HEK293 (cell line): ENCODE data around the gene EFCC1.

Experiments used
- CTCF ChIA-PET: fragments of 350-600 bp; formaldehyde crosslinking; extraction: SDS; loops from one replicate; lab custom pipeline; 2021; ENCODE audit warnings: antibody characterized with exemption; lab: Yijun Ruan, JAX
- POLR2A ChIA-PET: fragments of 300-600 bp; formaldehyde crosslinking; extraction: SDS; loops from one replicate; lab custom pipeline; 2020; ENCODE audit warnings: antibody characterized with exemption, inconsistent platforms; lab: Yijun Ruan, JAX
- H3K27ac ChIP-seq: fragments of 200-500 bp; sonication (Bioruptor generic); 2 replicates; pipeline ENCODE4 v1.5.1; 2014; ENCODE audit warnings: low read depth, low read length, control low read depth, inconsistent platforms; ENCODE audit errors: extremely low read depth
- H3K36me3 ChIP-seq, 2 experiments: fragments of 200-500 bp in 1 of 2; sonication (Bioruptor generic) in 1 of 2; 1 replicate in 1 of 2; 2 replicates in 1 of 2; pipeline ENCODE4 v1.5.1; 2014 to 2017; ENCODE audit warnings: inconsistent platforms in 2 of 2, low read length in 2 of 2; ENCODE audit not compliant: control insufficient read depth in 2 of 2, insufficient read depth in 1 of 2
- H3K4me1 ChIP-seq: fragments of 200-500 bp; sonication (Bioruptor generic); 2 replicates; pipeline ENCODE4 v1.5.1; 2014; ENCODE audit warnings: mild to moderate bottlenecking, low read length, inconsistent platforms; ENCODE audit not compliant: control insufficient read depth, insufficient read depth
- H3K4me3 ChIP-seq: 2 replicates; pipeline ENCODE4 v1.5.1; 2011; ENCODE audit warnings: low read depth, mild to moderate bottlenecking, control low read depth, low read length, moderate library complexity
- H3K9me3 ChIP-seq: fragments of 200-500 bp; sonication (Bioruptor generic); 2 replicates; pipeline ENCODE4 v1.5.1; 2014; ENCODE audit warnings: low read depth, low read length, inconsistent platforms; ENCODE audit not compliant: control insufficient read depth, insufficient read depth
- EGR2 ChIP-seq: fragments of 450-650 bp; formaldehyde crosslinking; IDR thresholded peaks from 2 replicates; pipeline ENCODE4 v1.5.1; 2016; ENCODE audit warnings: low read depth, missing biosample characterization, missing genetic modification characterization
- MEIS1 ChIP-seq: sonication (generic); formaldehyde crosslinking; IDR thresholded peaks from 2 replicates; pipeline ENCODE4 v1.8.1; 2022; ENCODE audit warnings: missing genetic modification reagents, mild to moderate bottlenecking, borderline replicate concordance
- OSR2 ChIP-seq: fragments of 450-650 bp; formaldehyde crosslinking; IDR thresholded peaks from 2 replicates; pipeline ENCODE4 v1.5.1; 2016; ENCODE audit warnings: missing biosample characterization, missing genetic modification characterization
- REPIN1 ChIP-seq: fragments of 450-650 bp; formaldehyde crosslinking; IDR thresholded peaks from 2 replicates; pipeline ENCODE4 v1.5.1; 2017; ENCODE audit warnings: missing biosample characterization, missing genetic modification characterization, low read depth
- REST ChIP-seq: fragments of 450-650 bp; formaldehyde crosslinking; IDR thresholded peaks from 2 replicates; pipeline ENCODE4 v1.5.1; 2016; ENCODE audit warnings: missing biosample characterization, missing genetic modification characterization
- SALL2 ChIP-seq: fragments of 450-650 bp; formaldehyde crosslinking; IDR thresholded peaks from 2 replicates; pipeline ENCODE4 v1.5.0; 2017; ENCODE audit warnings: missing biosample characterization, mild to moderate bottlenecking, missing genetic modification characterization, borderline replicate concordance
- SP3 ChIP-seq: fragments of 450-650 bp; formaldehyde crosslinking; IDR thresholded peaks from 2 replicates; pipeline ENCODE4 v1.5.1; 2016; ENCODE audit warnings: missing biosample characterization, missing genetic modification characterization
- ZBTB26 ChIP-seq: fragments of 450-650 bp; formaldehyde crosslinking; optimal IDR thresholded peaks from 2 replicates; pipeline ENCODE3; 2016; ENCODE audit warnings: missing biosample characterization, mild to moderate bottlenecking, missing genetic modification characterization
- ZBTB7A ChIP-seq: fragments of 450-650 bp; formaldehyde crosslinking; IDR thresholded peaks from 2 replicates; pipeline ENCODE4 v1.5.1; 2016; ENCODE audit warnings: low read depth, missing biosample characterization, missing genetic modification characterization
- ZNF157 ChIP-seq: fragments of 450-650 bp; formaldehyde crosslinking; IDR thresholded peaks from 2 replicates; pipeline ENCODE4 v1.5.1; 2016; ENCODE audit warnings: missing biosample characterization, missing genetic modification characterization
- ZNF16 ChIP-seq: fragments of 450-650 bp; formaldehyde crosslinking; IDR thresholded peaks from 2 replicates; pipeline ENCODE4 v1.5.1; 2016; ENCODE audit warnings: low read depth, missing biosample characterization, missing genetic modification characterization
- ZNF175 ChIP-seq: fragments of 450-650 bp; formaldehyde crosslinking; IDR thresholded peaks from 2 replicates; pipeline ENCODE4 v1.5.1; 2016; ENCODE audit warnings: missing biosample characterization, missing genetic modification characterization
- ZNF223 ChIP-seq: fragments of 450-650 bp; formaldehyde crosslinking; IDR thresholded peaks from 2 replicates; pipeline ENCODE4 v1.5.1; 2016; ENCODE audit warnings: missing biosample characterization, missing genetic modification characterization
- ZNF341 ChIP-seq: fragments of 450-650 bp; formaldehyde crosslinking; IDR thresholded peaks from 2 replicates; pipeline ENCODE4; 2016; ENCODE audit warnings: low read depth, missing biosample characterization, missing genetic modification characterization
- ZNF354C ChIP-seq: fragments of 450-650 bp; formaldehyde crosslinking; IDR thresholded peaks from 2 replicates; pipeline ENCODE4 v1.5.1; 2016; ENCODE audit warnings: missing biosample characterization, missing genetic modification characterization, low read depth, borderline replicate concordance
- ZNF404 ChIP-seq: fragments of 450-650 bp; formaldehyde crosslinking; IDR thresholded peaks from 2 replicates; pipeline ENCODE4 v1.5.1; 2017; ENCODE audit warnings: missing biosample characterization, missing genetic modification characterization
- ZNF423 ChIP-seq: fragments of 450-650 bp; formaldehyde crosslinking; IDR thresholded peaks from 2 replicates; pipeline ENCODE4 v1.5.1; 2016; ENCODE audit warnings: missing biosample characterization, missing genetic modification characterization
- ZNF529 ChIP-seq: fragments of 450-650 bp; formaldehyde crosslinking; IDR thresholded peaks from 2 replicates; pipeline ENCODE4 v1.5.1; 2017; ENCODE audit warnings: missing genetic modification characterization, missing biosample characterization; ENCODE audit not compliant: insufficient replicate concordance
- ZNF555 ChIP-seq: fragments of 450-650 bp; formaldehyde crosslinking; conservative IDR thresholded peaks from 2 replicates; pipeline ENCODE4 v1.5.1; 2017; ENCODE audit warnings: missing biosample characterization, mild to moderate bottlenecking, missing genetic modification characterization, inconsistent platforms
- ZNF645 ChIP-seq: fragments of 450-650 bp; formaldehyde crosslinking; IDR thresholded peaks from 2 replicates; pipeline ENCODE4; 2016; ENCODE audit warnings: missing biosample characterization, missing genetic modification characterization
- ZNF664 ChIP-seq: fragments of 450-650 bp; formaldehyde crosslinking; IDR thresholded peaks from 2 replicates; pipeline ENCODE4 v1.5.1; 2016; ENCODE audit warnings: missing biosample characterization, missing genetic modification characterization
- ZNF692 ChIP-seq: fragments of 450-650 bp; formaldehyde crosslinking; IDR thresholded peaks from 2 replicates; pipeline ENCODE4 v1.5.1; 2016; ENCODE audit warnings: missing biosample characterization, missing genetic modification characterization
- ZNF76 ChIP-seq: fragments of 450-650 bp; formaldehyde crosslinking; IDR thresholded peaks from 2 replicates; pipeline ENCODE4; 2016; ENCODE audit warnings: low read depth, missing biosample characterization, missing genetic modification characterization, borderline replicate concordance
- ZSCAN4 ChIP-seq: fragments of 450-650 bp; formaldehyde crosslinking; IDR thresholded peaks from 2 replicates; pipeline ENCODE4 v1.5.1; 2017; ENCODE audit warnings: missing biosample characterization, missing genetic modification characterization

EFCC1 gene

GRCh38 chr3:129025691-129026435 lies 24.8 kb downstream of the EFCC1 start:
- no peaks in the 10 kb centered on the region for H3K9me3 ChIP-seq
- ChIA-PET CTCF (interaction anchor here (0.9 to 3.2 kb wide), 6 partner anchors 9 to 91 kb away, joined by 3 to 22 read pairs (median 7); no protein-coding TSS in a partner anchor), POLR2A (no interaction called here)
- H3K27ac ChIP-seq: no peak overlapping the region
- H3K4me3 ChIP-seq: no peak overlapping the region
- no peaks in the 10 kb centered on the region for H3K36me3 ChIP-seq
- H3K4me1 ChIP-seq: no peaks in the 10 kb centered on the region
- TF ChIP-seq ZNF664 (tag by site-specific recombination): peak; percentile 18; the same call in 1 of the 2 replicates
- TF ChIP-seq ZBTB7A: no peak
- TF ChIP-seq ZNF223 (tag by site-specific recombination): no peak

- ChIA-PET POLR2A (interaction anchor here (0.6 to 1.3 kb wide), 5 partner anchors 13 to 376 kb away, joined by 3 to 6 read pairs (median 4); no protein-coding TSS in a partner anchor), CTCF (interaction anchor here (0.6 to 3.2 kb wide), 19 partner anchors 10 to 1053 kb away, joined by 3 to 22 read pairs (median 4); no protein-coding TSS in a partner anchor)
- Histone ChIP-seq H3K4me3 (peak overlapping the region; percentile 49), H3K4me1 (no peaks in the 10 kb centered on the region), H3K27ac (peak overlapping the region; percentile 1; the same call in 1 of the 2 replicates), H3K9me3 (no peaks in the 10 kb centered on the region), H3K36me3 (no peaks in the 10 kb centered on the region)
- peak; percentile 63 for TF ChIP-seq ZNF341
- TF ChIP-seq ZNF692 (tag by site-specific recombination): no peak
- no peak for TF ChIP-seq MEIS1 (CRISPR knock-in tag)
- TF ChIP-seq ZNF76 (tag by site-specific recombination): no peak
- TF ChIP-seq ZNF645 (tag by site-specific recombination): no peak
- no peak for TF ChIP-seq SP3
- no peak for TF ChIP-seq OSR2 (tag by site-specific recombination)
- no peak for TF ChIP-seq ZNF555 (tag by site-specific recombination)
- no peak for TF ChIP-seq ZNF354C
- no peak for TF ChIP-seq REPIN1
- TF ChIP-seq ZNF423: peak; percentile 88
- no peak for TF ChIP-seq ZNF16 (tag by site-specific recombination)
- no peak for TF ChIP-seq ZNF157 (tag by site-specific recombination)
- 0 out of 2 replicates have a peak, but pooled peaks have one; percentile 10 for TF ChIP-seq EGR2
- TF ChIP-seq ZSCAN4 (tag by site-specific recombination): no peak
- TF ChIP-seq ZBTB26: peak; percentile 61
- no peak for TF ChIP-seq ZNF529 (tag by site-specific recombination)
- no peak for TF ChIP-seq ZNF175 (tag by site-specific recombination)
- TF ChIP-seq SALL2 (tag by site-specific recombination): no peak
- TF ChIP-seq REST (tag by site-specific recombination): no peak
- no peak for TF ChIP-seq ZNF404
Measured at GRCh38 chr3:129026728-129027543, 25.8 kb downstream of the EFCC1 start.
